IPS-18c (cell line): ENCODE results near the gene ADGRG1.
"Not testable (repeated sequence)": the region's sequence is repeated elsewhere in the genome, so short reads cannot be mapped to it uniquely, and the experiment has no call there.

Experiments
- H3K4me3 ChIP-seq: 2 replicates; pipeline ENCODE4 v1.7.0; 2013; ENCODE audit warnings: low read depth, mild to moderate bottlenecking, low read length, moderate library complexity; ENCODE audit not compliant: insufficient read depth
- H3K9me3 ChIP-seq: one replicate; pipeline ENCODE4 v1.6.1; 2013; ENCODE audit warnings: mild to moderate bottlenecking, low read length, moderate library complexity; ENCODE audit not compliant: control insufficient read depth, insufficient read depth

Gene ADGRG1

DNA sequence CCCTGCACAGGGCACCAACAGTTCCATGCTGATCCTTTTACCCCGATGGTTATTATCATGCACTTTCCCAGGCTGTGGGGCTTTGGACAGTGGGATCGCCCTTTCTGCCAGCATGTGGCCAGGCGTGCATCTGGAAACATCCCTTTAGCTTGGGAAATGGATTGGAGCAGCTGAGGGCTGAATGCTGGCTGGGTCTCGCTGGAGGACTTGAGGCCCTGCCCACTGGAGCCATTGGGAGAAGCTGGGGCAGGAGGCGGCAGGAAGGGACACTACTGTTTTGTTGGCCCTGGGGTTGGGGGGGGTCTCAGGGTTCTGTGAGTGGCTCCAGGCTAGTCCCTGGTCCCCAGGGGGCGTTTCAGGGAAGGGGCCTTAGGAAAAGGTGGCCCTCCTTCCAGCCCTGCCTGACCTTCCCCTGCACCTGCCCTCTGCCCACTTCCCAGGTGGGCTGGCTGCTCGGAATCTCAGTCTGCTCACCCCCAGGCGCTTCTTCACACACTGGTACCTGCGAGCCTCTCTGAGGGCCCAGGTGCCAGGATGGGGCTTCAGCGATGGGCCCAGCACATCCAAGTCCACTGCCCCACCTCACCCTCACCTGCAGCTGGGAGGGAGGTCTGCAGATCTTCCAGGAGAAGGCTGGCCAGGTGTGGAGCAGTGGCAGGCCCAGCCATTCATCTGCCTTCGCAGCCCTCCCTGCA lies 38.1 kb downstream of the ADGRG1 start:
- H3K9me3 ChIP-seq = no peaks in the 10 kb centered on the region

DNA sequence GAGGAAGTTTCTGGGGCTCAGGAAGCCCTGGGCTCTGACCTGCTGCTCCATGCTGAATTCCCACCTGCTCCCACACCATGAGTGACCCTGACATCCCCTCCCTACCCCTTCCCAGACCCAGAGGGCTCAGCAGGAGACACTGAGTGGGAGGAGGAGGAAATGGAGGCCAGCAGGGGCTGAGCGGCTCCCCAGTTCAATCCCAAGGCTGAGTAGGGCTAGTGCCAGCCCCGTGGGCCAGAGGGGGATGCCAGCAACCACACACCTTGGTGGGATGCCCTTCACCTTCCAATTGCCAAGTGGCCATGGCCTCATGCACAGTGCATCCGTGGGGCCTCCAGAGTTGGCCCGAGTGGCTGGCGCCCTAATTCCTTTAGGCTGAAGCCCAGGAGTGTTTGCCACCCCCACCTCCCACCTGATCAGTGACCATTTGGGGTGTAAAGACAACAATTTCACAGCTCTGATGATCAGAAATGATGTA lies 38.7 kb downstream of the ADGRG1 start:
- Histone ChIP-seq H3K4me3 (no peak overlapping the region), H3K9me3 (no peaks in the 10 kb centered on the region)

More for the DNA sequence above, 38.1 kb downstream of the ADGRG1 start:
- no peak overlapping the region for H3K4me3 ChIP-seq

DNA sequence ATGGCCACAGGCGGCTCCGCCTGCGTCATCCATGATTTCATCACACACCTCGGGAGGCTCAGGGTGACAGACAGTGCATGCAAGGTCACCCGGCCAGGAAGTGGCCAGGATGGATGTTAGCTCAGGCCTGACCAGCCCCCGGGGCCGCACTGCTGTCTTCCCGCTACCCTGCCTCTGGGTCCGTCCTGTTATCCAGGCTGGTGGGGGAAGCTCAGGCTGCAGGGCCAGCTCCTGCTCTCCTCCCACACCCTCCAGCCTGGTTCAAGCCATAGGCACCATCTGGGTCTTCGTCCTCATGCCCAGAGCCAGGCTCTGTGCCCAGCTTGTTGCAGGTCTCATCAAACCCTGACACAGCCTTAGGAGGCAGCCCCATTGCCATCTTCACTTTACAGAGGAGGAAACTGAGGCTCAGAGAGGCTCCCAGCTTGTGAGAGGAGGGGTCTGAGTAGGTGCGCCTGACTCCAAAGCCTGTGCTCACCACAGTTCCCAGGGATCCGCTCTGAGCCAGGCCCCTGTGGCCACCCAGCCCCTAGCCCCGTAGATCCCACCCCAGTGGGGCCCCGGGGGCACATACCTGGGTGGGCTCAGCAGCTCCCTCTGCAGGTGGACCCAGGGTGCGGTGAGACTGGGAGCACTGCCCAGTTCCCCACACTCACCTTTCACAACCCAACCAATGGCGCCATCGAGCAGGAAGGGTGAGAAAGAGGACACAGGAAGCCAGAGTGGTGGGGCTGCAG lies 39.3 kb downstream of the ADGRG1 start:
- Histone ChIP-seq H3K9me3 (no peaks in the 10 kb centered on the region), H3K4me3 (no peak overlapping the region)

DNA sequence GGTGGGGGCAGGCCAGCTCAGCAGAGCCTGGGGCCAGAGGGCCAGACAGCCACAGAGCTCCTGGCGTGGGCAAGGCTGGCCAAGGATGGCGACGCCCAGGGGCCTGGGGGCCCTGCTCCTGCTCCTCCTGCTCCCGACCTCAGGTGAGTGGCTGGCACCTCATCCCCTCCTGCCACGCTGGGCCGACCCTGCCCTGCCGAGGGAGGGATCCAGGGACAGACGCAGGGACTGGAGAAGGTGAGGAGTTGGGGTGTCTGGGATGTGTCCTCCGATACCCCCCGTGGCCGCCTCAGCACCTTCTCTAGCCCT lies 39.8 kb downstream of the ADGRG1 start, which contains the start of gene ADGRG3:
Gene ADGRG3, plus strand, starts transcription at position 44 of the 309 bp plus-strand sequence. Its CDS starts 42 bp downstream, at position 86.
- no peak within 1 kb of the TSS for H3K4me3 ChIP-seq
- H3K9me3 ChIP-seq = no peaks in the 10 kb centered on the region

DNA sequence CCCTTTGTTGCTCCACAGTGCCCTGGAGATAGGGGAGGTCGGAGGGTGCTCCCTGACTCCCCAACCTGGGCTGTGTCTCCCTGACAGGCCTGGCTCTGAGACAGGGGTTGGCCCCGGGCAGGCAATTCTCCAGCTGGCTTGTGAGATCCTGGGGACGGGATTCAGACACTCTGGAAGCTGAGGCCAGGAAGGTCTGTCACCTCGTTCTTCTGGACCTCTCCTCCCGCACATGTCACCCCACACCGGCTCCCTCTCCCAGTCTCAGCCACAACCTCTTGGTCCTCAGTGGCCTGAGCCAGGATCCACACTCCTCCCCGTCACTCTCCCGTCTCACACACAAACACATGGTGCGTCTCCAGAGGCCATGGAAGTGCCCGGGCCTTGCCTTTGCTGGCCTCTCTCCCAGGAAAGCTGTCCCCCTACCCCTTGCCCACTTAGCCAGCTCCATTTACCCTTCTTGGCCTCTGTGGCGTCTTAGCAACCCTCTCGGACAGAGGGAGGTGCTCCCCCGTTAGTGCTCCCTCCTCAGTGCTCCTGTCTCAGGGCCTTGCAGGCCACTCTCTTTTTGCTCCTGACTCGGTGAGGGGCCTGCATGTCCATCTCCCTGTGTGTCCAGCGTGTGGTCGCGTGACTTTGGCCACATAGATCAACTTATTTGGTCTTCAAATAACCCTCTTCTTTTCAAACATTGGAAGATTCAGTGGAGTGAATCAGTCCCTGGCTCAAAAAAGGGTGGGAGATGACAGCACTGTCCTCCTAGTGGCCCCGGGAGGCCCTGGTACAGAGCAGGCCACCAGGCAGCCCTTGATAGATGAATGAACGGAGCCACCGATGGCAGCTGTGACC lies 40.4 kb downstream of the ADGRG1 start:
- no peak overlapping the region for H3K4me3 ChIP-seq
- no peaks in the 10 kb centered on the region for H3K9me3 ChIP-seq

DNA sequence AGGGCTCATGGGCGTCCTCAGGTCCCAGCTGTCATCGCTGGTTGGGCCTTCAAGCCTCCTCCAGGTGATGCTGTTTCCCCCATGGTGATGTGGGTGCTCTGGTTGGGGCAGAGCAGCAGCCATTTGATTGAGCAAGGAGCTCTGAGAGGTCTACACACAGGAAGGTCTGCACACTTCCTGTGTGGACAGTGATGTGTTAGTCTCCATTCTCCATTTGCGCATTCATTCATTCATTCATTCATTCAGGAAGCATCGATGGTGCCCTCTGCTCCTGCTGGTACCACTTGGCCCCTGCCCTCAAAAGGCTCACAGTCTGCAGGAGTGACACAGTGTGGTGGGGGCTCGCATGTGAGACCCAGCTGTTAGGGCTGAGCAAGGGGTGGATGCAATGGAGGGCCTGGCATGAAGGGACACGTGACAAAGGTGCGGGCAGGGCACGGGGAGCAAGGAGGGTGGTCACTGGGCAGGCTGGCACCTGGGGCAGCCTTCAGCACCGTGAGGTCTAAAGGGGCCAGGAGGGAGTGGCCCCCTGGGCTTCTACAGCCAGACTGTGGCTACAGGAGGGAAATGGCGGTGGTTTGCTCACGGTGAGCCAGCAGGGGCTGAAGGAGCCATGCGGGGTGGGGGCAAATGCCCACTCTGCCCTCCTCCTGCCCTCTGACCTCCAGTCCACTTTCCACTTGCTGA lies 41.2 kb downstream of the ADGRG1 start:
- no peaks in the 10 kb centered on the region for H3K9me3 ChIP-seq
- H3K4me3 ChIP-seq = no peak overlapping the region

DNA sequence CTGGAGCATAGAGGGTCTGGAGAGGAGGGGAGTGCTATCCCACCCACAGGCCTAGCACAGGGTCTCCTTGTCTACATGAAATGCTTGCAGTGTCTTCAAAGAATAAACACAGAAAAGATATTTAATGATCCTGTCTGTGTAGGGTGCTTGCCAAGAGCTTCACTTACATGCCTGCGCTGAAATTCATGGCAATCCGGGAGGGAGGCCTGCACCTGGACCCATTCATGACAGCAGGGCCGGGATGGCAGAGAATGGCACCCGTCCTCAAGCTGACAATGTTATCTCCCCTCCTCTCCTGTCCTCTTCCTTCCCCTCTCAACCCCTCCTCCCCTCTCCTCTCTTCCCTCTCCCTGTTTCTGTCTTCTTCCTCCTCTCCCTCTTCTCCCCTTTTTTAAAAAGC lies 41.8 kb downstream of the ADGRG1 start:
- Histone ChIP-seq H3K4me3 (no peak overlapping the region), H3K9me3 (no peaks in the 10 kb centered on the region)

DNA sequence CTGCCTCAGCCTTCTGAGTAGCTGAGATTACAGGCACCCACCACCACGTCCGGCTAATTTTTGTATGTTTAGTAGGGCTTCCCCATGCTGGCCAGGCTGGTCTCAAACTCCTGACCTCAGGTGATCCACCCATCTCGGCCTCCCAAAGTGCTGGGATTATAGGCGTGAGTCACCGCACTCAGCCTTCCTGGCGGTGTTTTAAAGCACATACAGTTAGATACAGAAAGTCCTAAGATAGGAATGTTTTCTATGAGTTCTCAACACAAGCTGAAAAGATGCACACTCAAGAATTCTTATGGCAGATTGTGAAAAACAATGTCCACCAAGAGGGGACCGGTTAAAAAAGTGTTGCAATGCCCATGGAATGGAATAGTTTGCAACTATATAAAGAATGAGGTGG lies 43.0 kb downstream of the ADGRG1 start:
- not testable (repeated sequence) for H3K4me3 ChIP-seq, H3K9me3 ChIP-seq

DNA sequence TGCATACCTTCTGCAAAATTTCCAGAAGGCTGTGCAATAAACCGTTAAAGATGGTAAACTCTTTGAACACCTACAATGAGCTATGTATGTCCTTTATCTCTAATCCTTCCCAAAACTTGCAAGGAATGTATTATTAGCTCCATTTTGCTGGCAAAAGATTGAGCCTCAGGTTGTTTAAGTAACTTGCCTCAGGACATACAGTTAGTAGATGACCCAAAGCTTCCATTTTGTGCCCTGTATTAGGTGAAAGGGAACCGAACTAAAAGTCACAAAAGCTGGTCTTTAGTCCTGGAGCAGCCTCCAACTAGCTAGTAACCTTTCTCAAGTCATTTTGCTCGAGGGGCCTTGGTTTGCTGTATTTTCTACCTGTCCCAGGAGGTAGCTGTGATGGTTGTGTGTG lies 44.0 kb downstream of the ADGRG1 start:
- Histone ChIP-seq H3K9me3 (no peaks in the 10 kb centered on the region), H3K4me3 (no peak overlapping the region)

DNA sequence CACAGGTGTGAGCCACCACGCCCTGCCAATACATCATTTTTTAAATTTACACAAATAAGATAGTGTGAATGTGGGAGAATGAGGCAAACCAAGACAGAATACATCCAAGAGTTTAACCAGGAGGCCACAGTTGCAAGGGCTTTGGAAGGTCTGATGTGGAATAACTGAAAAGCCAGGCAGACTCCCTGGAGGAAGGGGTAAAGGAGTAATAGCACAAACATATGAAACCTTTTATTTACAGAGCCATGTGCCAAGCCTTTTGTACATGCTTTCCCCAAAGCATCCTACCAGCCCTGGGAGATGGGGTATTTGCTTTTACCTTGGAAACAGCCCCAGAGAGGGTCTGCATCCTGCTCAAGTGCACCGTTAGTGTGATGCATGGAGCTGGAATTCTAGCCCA lies 44.4 kb downstream of the ADGRG1 start:
- no peak overlapping the region for H3K4me3 ChIP-seq
- H3K9me3 ChIP-seq = no peaks in the 10 kb centered on the region

DNA sequence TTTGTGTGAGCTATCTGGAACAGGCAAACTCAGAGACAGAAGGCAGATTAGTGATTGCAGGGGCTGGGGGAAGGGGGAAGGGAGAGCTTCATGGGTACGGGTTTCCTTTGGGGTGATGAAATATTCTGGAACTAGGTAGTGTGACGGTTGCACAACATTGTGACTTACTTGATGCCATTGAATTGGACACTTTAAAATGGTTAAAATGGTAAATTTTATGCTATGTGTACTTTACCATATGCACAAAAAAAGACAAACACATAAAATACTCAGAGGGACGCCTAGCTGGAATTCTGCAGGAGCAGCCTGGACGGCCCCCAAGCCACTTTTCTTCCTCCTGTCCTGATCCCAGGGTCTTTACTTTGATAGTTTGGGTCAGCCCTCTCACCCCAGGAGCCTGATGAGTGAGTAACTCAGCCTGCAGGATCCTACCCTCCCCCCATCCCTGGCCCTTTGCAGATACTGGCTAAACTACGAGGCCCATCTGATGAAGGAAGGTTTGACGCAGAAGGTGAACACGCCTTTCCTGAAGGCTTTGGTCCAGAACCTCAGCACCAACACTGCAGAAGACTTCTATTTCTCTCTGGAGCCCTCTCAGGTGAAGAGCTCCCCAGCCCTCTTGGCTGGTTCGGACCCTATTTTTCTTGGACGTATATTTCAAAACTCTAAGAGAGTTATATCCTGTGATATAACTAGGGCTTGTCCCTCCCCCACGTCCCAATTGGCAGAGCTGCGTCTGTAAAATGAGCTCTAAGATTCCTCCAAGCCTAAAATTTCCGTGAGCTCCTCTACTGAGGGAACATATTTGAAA lies 47.5 kb downstream of the ADGRG1 start:
- H3K9me3 ChIP-seq = no peaks in the 10 kb centered on the region
- H3K4me3 ChIP-seq = peak overlapping the region; percentile 24; the same call in 1 of the 2 replicates

DNA sequence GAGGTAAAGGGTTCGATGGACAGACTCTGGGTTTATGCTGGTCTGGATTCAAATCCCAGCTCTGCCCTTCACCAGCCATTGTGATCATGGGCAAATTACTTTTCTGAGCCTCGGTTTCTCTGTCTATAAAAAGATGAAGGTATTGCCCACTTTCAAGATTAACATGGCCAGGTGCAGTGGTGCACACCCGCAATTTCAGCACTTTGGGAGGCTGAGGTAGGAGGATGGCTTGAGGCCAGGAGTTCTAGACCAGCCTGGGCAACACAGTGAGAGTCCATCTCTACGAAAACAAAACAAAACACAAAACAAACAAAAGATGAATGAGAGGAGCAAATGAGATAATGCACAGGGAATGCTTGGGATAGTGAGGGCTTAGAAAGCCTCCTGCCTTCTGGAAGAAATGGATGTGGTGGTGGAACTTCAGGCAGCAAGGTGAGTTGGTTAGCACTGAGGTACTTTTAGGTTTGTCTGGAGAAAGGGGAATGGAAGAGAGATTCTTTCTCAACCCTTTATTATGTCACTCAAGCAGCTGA lies 48.2 kb downstream of the ADGRG1 start:
- Histone ChIP-seq H3K9me3 (no peaks in the 10 kb centered on the region), H3K4me3 (no peak overlapping the region)

DNA sequence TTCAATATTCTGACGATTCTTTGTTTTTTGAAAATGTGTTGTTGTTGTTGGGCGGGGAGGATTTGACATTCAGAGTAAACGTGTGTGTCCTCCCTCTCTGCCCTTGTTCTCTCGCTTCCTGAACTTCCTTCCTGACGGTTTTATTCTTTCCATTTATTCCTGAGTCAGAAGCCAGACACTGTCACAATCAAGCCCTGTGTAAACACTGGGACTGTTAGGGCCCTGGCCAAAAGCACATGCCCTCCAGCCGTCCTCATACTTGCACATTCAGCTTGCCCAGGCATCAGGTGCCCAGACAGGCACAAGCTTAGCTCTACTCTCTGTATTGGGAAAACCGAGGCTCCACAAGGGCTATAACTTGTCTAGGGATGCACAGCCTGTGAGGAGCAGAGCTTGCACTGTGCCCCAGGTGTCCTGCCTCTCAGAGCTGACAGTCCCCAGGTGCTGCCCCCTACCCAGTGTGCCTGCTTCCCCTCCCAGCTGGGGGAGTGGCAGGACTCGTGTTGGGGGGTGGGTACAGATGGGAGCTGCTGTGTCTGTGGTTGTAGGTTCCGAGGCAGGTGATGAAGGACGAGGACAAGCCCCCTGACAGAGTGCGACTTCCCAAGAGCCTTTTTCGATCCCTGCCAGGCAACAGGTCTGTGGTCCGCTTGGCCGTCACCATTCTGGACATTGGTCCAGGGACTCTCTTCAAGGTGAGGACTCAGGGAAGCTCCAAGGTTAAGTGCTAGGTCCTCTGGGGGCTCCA lies 49.4 kb downstream of the ADGRG1 start:
- no peak overlapping the region for H3K4me3 ChIP-seq
- no peaks in the 10 kb centered on the region for H3K9me3 ChIP-seq

DNA sequence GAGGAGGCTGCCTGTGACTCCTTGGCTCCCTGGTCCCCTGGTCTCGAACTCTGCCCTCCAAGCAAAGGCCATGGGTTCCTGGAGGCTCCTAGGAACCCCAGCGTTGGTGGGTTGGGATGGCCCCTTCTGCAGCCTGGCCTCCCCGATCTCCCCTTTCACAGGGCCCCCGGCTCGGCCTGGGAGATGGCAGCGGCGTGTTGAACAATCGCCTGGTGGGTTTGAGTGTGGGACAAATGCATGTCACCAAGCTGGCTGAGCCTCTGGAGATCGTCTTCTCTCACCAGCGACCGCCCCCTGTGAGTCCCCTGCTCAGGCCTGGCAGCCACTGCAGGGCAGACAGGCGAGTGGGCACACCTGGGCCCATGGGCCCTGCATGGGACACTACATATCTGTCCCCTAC lies 50.6 kb downstream of the ADGRG1 start:
- no peaks in the 10 kb centered on the region for H3K9me3 ChIP-seq

DNA sequence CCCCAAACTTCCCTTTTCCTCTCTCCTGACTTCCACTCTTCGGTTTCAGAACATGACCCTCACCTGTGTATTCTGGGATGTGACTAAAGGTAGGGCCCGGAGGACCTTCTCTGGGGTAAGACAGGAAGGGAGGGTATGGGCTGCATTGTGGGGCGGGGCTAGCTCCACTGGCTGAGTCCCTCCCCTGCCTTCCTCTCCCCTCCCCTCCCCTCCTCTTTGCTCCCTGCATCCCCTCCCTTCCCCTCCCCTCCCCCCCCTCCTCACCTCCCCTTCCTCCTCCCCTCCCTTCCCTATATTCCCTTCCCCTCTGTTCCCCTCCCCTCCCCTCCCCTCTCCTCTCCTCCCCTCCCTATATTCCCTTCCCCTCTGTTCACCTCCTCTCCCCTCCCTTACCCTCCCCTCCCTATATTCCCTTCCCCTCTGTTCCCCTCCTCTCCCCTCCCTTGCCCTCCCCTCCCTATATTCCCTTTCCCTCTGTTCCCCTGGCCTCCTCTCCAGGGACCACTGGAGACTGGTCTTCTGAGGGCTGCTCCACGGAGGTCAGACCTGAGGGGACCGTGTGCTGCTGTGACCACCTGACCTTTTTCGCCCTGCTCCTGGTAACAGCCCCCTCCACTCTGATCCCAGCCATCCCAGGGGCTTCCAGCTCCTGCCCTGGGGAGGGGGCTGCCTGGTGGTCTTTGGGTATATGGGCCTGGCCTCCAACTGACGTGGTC lies 51.5 kb downstream of the ADGRG1 start:
- H3K4me3 ChIP-seq = no peak overlapping the region
- H3K9me3 ChIP-seq = no peaks in the 10 kb centered on the region

More for the DNA sequence above, 50.6 kb downstream of the ADGRG1 start:
- H3K4me3 ChIP-seq = no peak overlapping the region
